Upper lobe of left lung (tissue), 4 donors: ENCODE data around the gene ADAMTS16.

Source experiments
- EP300 ChIP-seq, 4 donors: sonication (generic); formaldehyde crosslinking; IDR thresholded peaks; one replicate each; pipeline ENCODE4 v1.5.1; 2017; ENCODE audit warnings: antibody characterized with exemption in 4 of 4, control low read depth in 2 of 4
- POLR2A ChIP-seq, 4 donors: fragments of 450-650 bp; IDR thresholded peaks; one replicate each; pipeline ENCODE4 v1.5.1; 2016 to 2017; ENCODE audit warnings: antibody characterized with exemption in 4 of 4, mild to moderate bottlenecking in 2 of 4
- POLR2AphosphoS5 ChIP-seq, 2 donors: sonication (generic); formaldehyde crosslinking; IDR thresholded peaks; one replicate each; pipeline ENCODE4 v1.5.1; 2017; ENCODE audit warnings: antibody characterized with exemption in 2 of 2
- TF ChIP-seq, protein P1 (sequence below), 6 experiments: fragments of 450-650 bp in 4 of 6; fragments of 200-600 bp in 2 of 6; sonication (generic) in 2 of 6; IDR thresholded peaks; one replicate each; pipeline ENCODE4 v1.5.1; 2016 to 2019; ENCODE audit warnings: antibody characterized with exemption in 6 of 6

DNA sequence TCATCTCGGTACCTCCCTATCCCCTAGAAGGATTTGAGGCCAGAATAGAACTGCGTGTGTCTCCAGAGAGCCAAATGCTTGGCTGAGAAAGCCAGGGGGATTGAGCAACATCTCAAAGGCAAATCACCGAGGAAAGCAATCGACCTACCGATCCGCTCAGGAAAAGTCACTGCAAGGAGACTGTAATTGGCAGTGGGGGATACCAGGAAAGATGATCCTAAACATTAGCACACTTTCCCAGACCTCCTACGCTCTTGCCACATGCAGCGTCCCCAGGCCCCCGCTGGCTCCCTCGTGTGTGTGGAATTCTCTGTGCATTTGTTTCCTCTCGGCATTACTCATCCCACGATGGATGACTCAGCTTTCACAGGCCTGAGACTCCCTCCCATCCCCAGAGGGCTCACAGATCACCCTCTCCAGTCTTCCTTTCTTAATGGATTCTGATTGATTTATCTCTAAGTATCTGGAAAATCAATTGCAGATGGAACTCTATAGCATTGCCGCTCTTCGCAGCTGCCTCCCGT, 200.1 kb downstream of the ADAMTS16 start:
- TF ChIP-seq, protein P1, sequence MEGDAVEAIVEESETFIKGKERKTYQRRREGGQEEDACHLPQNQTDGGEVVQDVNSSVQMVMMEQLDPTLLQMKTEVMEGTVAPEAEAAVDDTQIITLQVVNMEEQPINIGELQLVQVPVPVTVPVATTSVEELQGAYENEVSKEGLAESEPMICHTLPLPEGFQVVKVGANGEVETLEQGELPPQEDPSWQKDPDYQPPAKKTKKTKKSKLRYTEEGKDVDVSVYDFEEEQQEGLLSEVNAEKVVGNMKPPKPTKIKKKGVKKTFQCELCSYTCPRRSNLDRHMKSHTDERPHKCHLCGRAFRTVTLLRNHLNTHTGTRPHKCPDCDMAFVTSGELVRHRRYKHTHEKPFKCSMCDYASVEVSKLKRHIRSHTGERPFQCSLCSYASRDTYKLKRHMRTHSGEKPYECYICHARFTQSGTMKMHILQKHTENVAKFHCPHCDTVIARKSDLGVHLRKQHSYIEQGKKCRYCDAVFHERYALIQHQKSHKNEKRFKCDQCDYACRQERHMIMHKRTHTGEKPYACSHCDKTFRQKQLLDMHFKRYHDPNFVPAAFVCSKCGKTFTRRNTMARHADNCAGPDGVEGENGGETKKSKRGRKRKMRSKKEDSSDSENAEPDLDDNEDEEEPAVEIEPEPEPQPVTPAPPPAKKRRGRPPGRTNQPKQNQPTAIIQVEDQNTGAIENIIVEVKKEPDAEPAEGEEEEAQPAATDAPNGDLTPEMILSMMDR (IDR thresholded peaks at IDR 0.05): no peak
- TF ChIP-seq POLR2A (IDR thresholded peaks at IDR 0.05) (no peak), POLR2AphosphoS5 (IDR thresholded peaks at IDR 0.05) (peak; percentile 43 to 49), EP300 (IDR thresholded peaks at IDR 0.05) (no peak)
